H9 (cell line): ENCODE results near the gene ITCH. TPM values are rescaled to one million over a fixed set of nuclear protein-coding genes. Genes with fewer than 3 reads are reported as not detected.
"Not testable (repeated sequence)": the region's sequence is repeated elsewhere in the genome, so short reads cannot be mapped to it uniquely, and the experiment has no call there.

Experiments
- DNase-seq: peaks from one replicate; pipeline ENCODE4 v3.0.0-alpha.2; 2017
- H2AFZ ChIP-seq: one replicate; pipeline ENCODE4 v1.6.1; 2013; ENCODE audit warnings: mild to moderate bottlenecking, low read length, control low read depth, moderate library complexity
- H2AK5ac ChIP-seq: 2 replicates; pipeline ENCODE4 v1.6.1; 2013; ENCODE audit warnings: low read length, control low read depth, mixed read lengths; ENCODE audit not compliant: insufficient read length
- H2BK120ac ChIP-seq: one replicate; pipeline ENCODE4 v1.6.1; 2013; ENCODE audit warnings: low read depth, mild to moderate bottlenecking, low read length, control low read depth, inconsistent platforms; ENCODE audit not compliant: poor library complexity, severe bottlenecking
- H2BK12ac ChIP-seq: 2 replicates; pipeline ENCODE4 v1.6.1; 2013; ENCODE audit warnings: low read length, control low read depth, mixed read lengths, low read depth; ENCODE audit not compliant: insufficient read length
- H2BK15ac ChIP-seq: 2 replicates; pipeline ENCODE4 v1.6.1; 2013; ENCODE audit warnings: low read depth, low read length, control low read depth
- H2BK20ac ChIP-seq: one replicate; pipeline ENCODE4 v1.6.1; 2013; ENCODE audit warnings: low read depth, mild to moderate bottlenecking, low read length, control low read depth, inconsistent platforms; ENCODE audit not compliant: poor library complexity, severe bottlenecking
- H2BK5ac ChIP-seq: 2 replicates; pipeline ENCODE4 v1.6.1; 2013; ENCODE audit warnings: low read length, control low read depth, mixed read lengths; ENCODE audit not compliant: insufficient read length
- H3K14ac ChIP-seq: 2 replicates; pipeline ENCODE4 v1.6.1; 2013; ENCODE audit warnings: low read length, control low read depth; ENCODE audit not compliant: insufficient read depth
- H3K18ac ChIP-seq: 2 replicates; pipeline ENCODE4 v1.6.1; 2013; ENCODE audit warnings: low read depth, mild to moderate bottlenecking, mixed read lengths, low read length, control low read depth; ENCODE audit not compliant: insufficient read length
- H3K23ac ChIP-seq: 2 replicates; pipeline ENCODE4 v1.6.1; 2013; ENCODE audit warnings: low read length, control low read depth, mixed read lengths, low read depth; ENCODE audit not compliant: insufficient read length
- H3K23me2 ChIP-seq: 2 replicates; pipeline ENCODE4 v1.6.1; 2013; ENCODE audit warnings: low read depth, mild to moderate bottlenecking, mixed read lengths, low read length, control low read depth; ENCODE audit not compliant: insufficient read length, poor library complexity, severe bottlenecking
- H3K27ac ChIP-seq: 2 replicates; pipeline ENCODE4 v1.5.1; 2013; ENCODE audit warnings: low read length, control low read depth, mixed read lengths, low read depth; ENCODE audit not compliant: insufficient read length
- H3K27me3 ChIP-seq: 2 replicates; pipeline ENCODE4 v1.6.1; 2013; ENCODE audit warnings: low read length, control low read depth, inconsistent platforms; ENCODE audit not compliant: insufficient read depth
- H3K4ac ChIP-seq: 2 replicates; pipeline ENCODE4 v1.6.1; 2013; ENCODE audit warnings: low read depth, mild to moderate bottlenecking, control low read depth, inconsistent platforms, low read length, moderate library complexity
- H3K4me1 ChIP-seq: 2 replicates; pipeline ENCODE4 v1.6.1; 2013; ENCODE audit warnings: low read length, control low read depth, inconsistent platforms; ENCODE audit not compliant: insufficient read depth
- H3K4me2 ChIP-seq: 2 replicates; pipeline ENCODE4 v1.6.1; 2013; ENCODE audit warnings: low read length, control low read depth, mixed read lengths; ENCODE audit not compliant: insufficient read length, insufficient read depth
- H3K56ac ChIP-seq: 2 replicates; pipeline ENCODE4 v1.6.1; 2013; ENCODE audit warnings: low read depth, mild to moderate bottlenecking, mixed read lengths, low read length, control low read depth; ENCODE audit not compliant: insufficient read length
- H3K79me1 ChIP-seq: 2 replicates; pipeline ENCODE4 v1.6.1; 2013; ENCODE audit warnings: low read depth, mild to moderate bottlenecking, moderate library complexity, low read length, control low read depth, inconsistent platforms; ENCODE audit not compliant: insufficient read depth, poor library complexity, severe bottlenecking
- H3K79me2 ChIP-seq: 2 replicates; pipeline ENCODE4 v1.6.1; 2013; ENCODE audit warnings: low read length, control low read depth, inconsistent platforms; ENCODE audit not compliant: insufficient read depth
- H3K9ac ChIP-seq: 2 replicates; pipeline ENCODE4 v1.6.1; 2013; ENCODE audit warnings: low read length, control low read depth, mixed read lengths; ENCODE audit not compliant: insufficient read length; ENCODE audit errors: extremely low read depth
- H3K9me3 ChIP-seq: one replicate; pipeline ENCODE4 v1.6.1; 2013; ENCODE audit warnings: low read depth, low read length, inconsistent platforms; ENCODE audit not compliant: control insufficient read depth
- H3T11ph ChIP-seq: one replicate; pipeline ENCODE4 v1.6.1; 2013; ENCODE audit warnings: mild to moderate bottlenecking, low read length, control low read depth, inconsistent platforms
- H4K20me1 ChIP-seq: one replicate; pipeline ENCODE4 v1.6.1; 2013; ENCODE audit not compliant: control insufficient read depth, insufficient read length, insufficient read depth
- H4K5ac ChIP-seq: 2 replicates; pipeline ENCODE4 v1.6.1; 2013; ENCODE audit warnings: low read depth, mild to moderate bottlenecking, mixed read lengths, low read length, control low read depth; ENCODE audit not compliant: insufficient read length
- H4K8ac ChIP-seq: replicated peaks from 2 replicates; pipeline ENCODE4 v1.6.1; 2013; ENCODE audit warnings: low read length, control low read depth, mixed read lengths, low read depth; ENCODE audit not compliant: insufficient read length
- H4K91ac ChIP-seq: 2 replicates; pipeline ENCODE4 v1.6.1; 2013; ENCODE audit warnings: low read depth, mild to moderate bottlenecking, moderate library complexity, mixed read lengths, low read length, control low read depth; ENCODE audit not compliant: insufficient read length
- H3K27ac Mint-ChIP-seq, 3 experiments: 2 replicates in 2 of 3; 3 replicates in 1 of 3; pipeline ENCODE4 v1.8.0; 2020 to 2021; ENCODE audit warnings: mixed read lengths in 3 of 3, mild to moderate bottlenecking in 1 of 3, moderate library complexity in 1 of 3
- H3K27me3 Mint-ChIP-seq: 2 replicates; pipeline ENCODE4 v1.8.0; 2021; ENCODE audit warnings: low read depth, mild to moderate bottlenecking, moderate library complexity, mixed read lengths
- H3K36me3 Mint-ChIP-seq, 3 experiments: 2 replicates in 2 of 3; 3 replicates in 1 of 3; pipeline ENCODE4 v1.8.0; 2020 to 2021; ENCODE audit warnings: low read depth in 3 of 3, mixed read lengths in 3 of 3; ENCODE audit not compliant: insufficient read depth in 1 of 3
- H3K4me1 Mint-ChIP-seq, 2 experiments: 2 replicates each; pipeline ENCODE4 v1.8.0; 2020; ENCODE audit warnings: mixed read lengths in 2 of 2
- H3K4me3 Mint-ChIP-seq, 2 experiments: 2 replicates in 1 of 2; 3 replicates in 1 of 2; pipeline ENCODE4 v1.8.0; 2020 to 2021; ENCODE audit warnings: mild to moderate bottlenecking in 2 of 2, mixed read lengths in 2 of 2, moderate library complexity in 1 of 2
- H3K9me3 Mint-ChIP-seq, 2 experiments: 2 replicates in 1 of 2; 3 replicates in 1 of 2; pipeline ENCODE4 v1.8.0; 2020; ENCODE audit warnings: mild to moderate bottlenecking in 2 of 2, mixed read lengths in 2 of 2, moderate library complexity in 1 of 2
- CTCF ChIP-seq: fragments of 200-600 bp; sonication (generic); conservative IDR thresholded peaks from 3 replicates; pipeline ENCODE4 v1.8.0; 2021; ENCODE audit warnings: antibody characterized with exemption, mild to moderate bottlenecking
- WGBS: extraction: QIAGEN DNeasy Blood & Tissue Kit; methylation state at CpG from one replicate; pipeline ENCODE4 v1.1.7; 2013; ENCODE audit warnings: missing lambda C conversion rate, low lambda C conversion rate, mixed read lengths; ENCODE audit not compliant: insufficient read length; ENCODE audit errors: extremely low coverage; 5-methylcytosine and 5-hydroxymethylcytosine counted together
- total RNA-seq: library from RNA; stranded (reverse); gene quantifications from 2 replicates; pipeline ENCODE4 v1.2.1, GENCODE V29; 2021

ITCH gene
- total RNA-seq, 1 experiment from 2014 or later = 55.9 TPM

- Histone ChIP-seq H3K14ac (no peak overlapping the region), H3K79me2 (no peaks in the 10 kb centered on the region), H3K4ac (no peak overlapping the region), H3K27me3 (no peaks in the 10 kb centered on the region), H4K20me1 (no peaks in the 10 kb centered on the region), H2BK120ac (no peak overlapping the region), H2BK12ac (no peak overlapping the region), H3K56ac (no peak overlapping the region), H3K4me1 (no peaks in the 10 kb centered on the region), H4K8ac (no peak overlapping the region), H3K23me2 (no peaks in the 10 kb centered on the region), H2BK15ac (no peak overlapping the region), H2BK5ac (no peak overlapping the region), H3K79me1 (peaks cover 3% of the 10 kb centered on the region), H3K9me3 (no peaks in the 10 kb centered on the region), H2AFZ (no peak overlapping the region), H3K9ac (no peak overlapping the region), H3K23ac (no peak overlapping the region), H3K4me2 (no peak overlapping the region), H3T11ph (no peak overlapping the region), H3K18ac (no peak overlapping the region), H4K91ac (no peak overlapping the region), H3K27ac (no peak overlapping the region), H2BK20ac (no peak overlapping the region), H2AK5ac (no peak overlapping the region), H4K5ac (no peak overlapping the region)
- peaks cover 9 to 75% (median 53%) of the 10 kb centered on the region in 3 experiments; a peak in 6 of 7 replicates for H3K36me3 Mint-ChIP-seq
- DNase-seq = no peak
- H3K4me1 Mint-ChIP-seq = no peaks in the 10 kb centered on the region
- no peak overlapping the region for H3K27ac Mint-ChIP-seq
- H3K4me3 Mint-ChIP-seq = no peak overlapping the region; a peak in 1 of 5 replicates
- no peaks in the 10 kb centered on the region for H3K27me3 Mint-ChIP-seq
- no CpG with 5 or more reads among the region's 2 CpGs for WGBS
- no peaks in the 10 kb centered on the region for H3K9me3 Mint-ChIP-seq
- no peak for TF ChIP-seq CTCF
Observed at GRCh38 chr20:34421766-34422466, 58.8 kb downstream of the ITCH start.

DNA sequence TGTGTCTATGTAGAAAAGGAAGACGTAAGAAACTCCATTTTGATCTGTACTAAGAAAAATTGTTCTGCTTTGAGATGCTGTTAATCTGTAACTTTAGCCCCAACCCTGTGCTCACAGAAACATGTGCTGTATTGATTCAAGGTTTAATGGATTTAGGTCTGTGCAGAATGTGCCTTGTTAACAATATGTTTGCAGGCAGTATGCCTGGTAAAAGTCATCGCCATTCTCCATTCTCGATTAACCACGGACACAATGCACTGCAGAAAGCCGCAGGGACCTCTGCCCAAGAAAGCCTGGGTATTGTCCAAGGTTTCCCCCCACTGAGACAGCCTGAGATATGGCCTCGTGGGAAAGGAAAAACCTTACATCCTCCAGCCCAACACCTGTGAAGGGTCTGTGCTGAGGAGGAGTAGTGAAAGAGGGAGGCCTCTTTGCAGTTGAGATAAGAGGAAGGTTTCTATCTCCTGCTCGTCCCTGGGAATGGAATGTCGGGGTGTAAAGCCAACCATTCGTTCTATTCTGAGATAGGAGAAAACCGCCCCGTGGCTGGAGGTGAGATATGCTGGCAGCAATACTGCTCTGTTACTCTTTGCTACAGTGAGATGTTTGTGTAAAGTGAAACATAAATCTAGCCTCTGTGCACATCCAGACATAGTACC is 62.1 kb downstream of the ITCH start:
- DNase-seq, H3K23ac ChIP-seq, H2BK120ac ChIP-seq, H3K9me3 Mint-ChIP-seq, H3K56ac ChIP-seq, H3K79me2 ChIP-seq, H3K4ac ChIP-seq, H2BK20ac ChIP-seq, H3K4me2 ChIP-seq, H4K5ac ChIP-seq, H2BK5ac ChIP-seq, H3K18ac ChIP-seq, H3T11ph ChIP-seq, H4K20me1 ChIP-seq, H3K27ac ChIP-seq, H3K79me1 ChIP-seq, H3K9ac ChIP-seq, H3K27me3 ChIP-seq, H3K4me1 ChIP-seq, H3K23me2 ChIP-seq, H3K27me3 Mint-ChIP-seq, H2AK5ac ChIP-seq, H3K9me3 ChIP-seq, H3K4me3 Mint-ChIP-seq, H2BK15ac ChIP-seq, H2BK12ac ChIP-seq, H4K91ac ChIP-seq, H4K8ac ChIP-seq, H3K4me1 Mint-ChIP-seq, H2AFZ ChIP-seq, H3K14ac ChIP-seq: not testable (repeated sequence)
- H3K36me3 Mint-ChIP-seq = peaks cover 4 to 68% (median 33%) of the 10 kb centered on the region in 3 experiments; a peak in 6 of 7 replicates
- peak overlapping the region in 1 of 3 experiments; percentile 5; a peak in 2 of 7 replicates for H3K27ac Mint-ChIP-seq
- WGBS = no CpG with 5 or more reads among the region's 11 CpGs
